ENCODE data around the gene TRIM17. TPM values are rescaled to one million over a fixed set of nuclear protein-coding genes. Genes with fewer than 3 reads are reported as not detected.

The TRIM17 gene
- total RNA-seq, 1 experiment from 2014 or later, result not detected

DNA sequence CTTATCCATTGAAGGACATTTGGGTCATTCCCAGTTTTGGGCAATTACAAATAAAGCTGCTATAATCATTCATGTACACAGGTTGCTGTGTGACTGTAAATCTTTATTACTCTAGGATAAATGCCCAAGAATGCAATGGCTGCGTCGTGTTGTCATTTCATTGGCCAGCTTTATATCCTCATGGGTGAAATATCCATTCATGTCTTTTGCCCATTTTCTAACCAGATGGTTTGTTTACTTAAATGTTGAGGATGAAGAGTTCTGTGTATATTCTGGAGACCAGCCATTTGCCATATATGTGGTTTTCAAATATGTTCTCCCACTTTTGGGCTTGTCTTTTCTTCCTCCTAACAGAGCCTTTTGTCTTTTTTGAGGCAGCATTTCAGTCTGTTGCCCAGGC is 35.3 kb downstream of the TRIM17 start:
- DNase-seq (ENCODE audit: low read depth), result no peak

GRCh38 chr1:228379666-228380065 is 37.0 kb downstream of the TRIM17 start:
- no peak for DNase-seq (ENCODE audit: low read depth)

- no peak for DNase-seq (ENCODE audit: low read depth)
Measured at GRCh38 chr1:228378873-228379460, 37.7 kb downstream of the TRIM17 start.

DNA sequence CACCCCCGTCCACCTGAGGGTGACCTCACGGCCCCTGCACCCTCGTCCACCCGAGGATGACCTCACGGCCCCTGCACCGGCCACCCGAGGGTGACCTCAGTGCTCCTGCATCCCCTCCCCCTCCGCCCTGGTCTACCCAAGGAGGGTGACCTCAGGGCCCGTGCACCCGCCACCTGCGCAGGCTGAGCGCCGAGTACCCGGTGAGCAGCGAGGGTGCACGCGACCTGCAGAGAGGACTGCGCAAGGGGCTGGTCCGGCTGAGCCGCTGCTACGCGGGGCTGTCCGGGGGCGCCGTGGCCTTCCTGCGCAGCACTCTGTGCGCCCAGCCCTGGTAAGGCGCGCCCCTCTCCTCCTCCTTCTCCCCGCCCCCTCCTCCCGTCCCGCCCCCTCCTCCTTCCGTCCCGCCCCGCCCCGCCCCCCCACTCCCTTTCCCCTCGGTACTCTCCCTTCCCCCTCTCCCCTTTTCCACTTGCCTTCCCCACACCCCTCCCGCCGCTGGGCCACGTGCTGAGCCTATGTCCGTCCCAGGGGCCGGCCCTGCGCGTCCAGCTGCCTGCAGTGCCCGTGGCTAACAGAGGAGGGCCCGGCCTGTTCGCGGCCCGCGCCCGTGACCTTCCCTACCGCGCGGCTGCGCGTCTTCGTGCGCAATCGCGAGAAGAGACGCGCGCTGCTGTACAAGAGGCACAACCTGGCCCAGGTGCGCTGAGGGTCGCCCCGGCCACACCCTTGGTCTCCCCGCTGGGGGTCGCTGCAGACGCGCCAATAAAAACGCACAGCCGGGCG is 38.4 kb downstream of the TRIM17 start:
- DNase-seq (ENCODE audit: low read depth), result no peak

- no peak for DNase-seq (ENCODE audit: low read depth)
Measured at GRCh38 chr1:228377664-228378089, 39.0 kb downstream of the TRIM17 start.

- no peak for DNase-seq (ENCODE audit: low read depth)
Measured at GRCh38 chr1:228376651-228377631, 39.7 kb downstream of the TRIM17 start.

- no peak for DNase-seq (ENCODE audit: low read depth)
Measured at GRCh38 chr1:228376262-228376628, 40.4 kb downstream of the TRIM17 start.

DNA sequence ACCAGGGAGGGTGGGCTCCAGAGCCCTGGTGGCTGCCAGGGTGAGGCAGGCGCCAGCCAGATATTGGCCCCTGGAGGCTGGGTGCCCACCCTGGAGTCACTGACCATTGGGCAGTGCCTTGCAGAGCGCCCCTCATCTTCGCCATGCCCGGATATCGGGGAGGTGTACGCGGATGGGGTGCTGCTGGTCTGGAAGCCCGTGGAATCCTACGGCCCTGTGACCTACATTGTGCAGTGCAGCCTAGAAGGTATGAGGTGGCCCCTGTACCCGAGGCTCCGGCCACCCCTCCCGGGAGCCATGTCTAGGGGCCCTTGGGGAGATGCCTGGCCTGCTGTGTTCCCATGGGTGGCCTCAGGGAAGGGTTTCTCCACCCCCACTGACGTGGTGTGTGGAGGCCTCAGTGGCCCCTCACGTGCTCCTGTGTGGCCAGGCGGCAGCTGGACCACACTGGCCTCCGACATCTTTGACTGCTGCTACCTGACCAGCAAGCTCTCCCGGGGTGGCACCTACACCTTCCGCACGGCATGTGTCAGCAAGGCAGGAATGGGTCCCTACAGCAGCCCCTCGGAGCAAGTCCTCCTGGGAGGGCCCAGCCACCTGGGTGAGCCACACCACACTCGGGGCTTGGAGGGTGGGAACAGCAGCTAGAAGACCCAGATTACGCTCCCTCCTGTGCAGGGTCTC is 40.9 kb downstream of the TRIM17 start:
- DNase-seq (ENCODE audit: low read depth), result no peak

DNA sequence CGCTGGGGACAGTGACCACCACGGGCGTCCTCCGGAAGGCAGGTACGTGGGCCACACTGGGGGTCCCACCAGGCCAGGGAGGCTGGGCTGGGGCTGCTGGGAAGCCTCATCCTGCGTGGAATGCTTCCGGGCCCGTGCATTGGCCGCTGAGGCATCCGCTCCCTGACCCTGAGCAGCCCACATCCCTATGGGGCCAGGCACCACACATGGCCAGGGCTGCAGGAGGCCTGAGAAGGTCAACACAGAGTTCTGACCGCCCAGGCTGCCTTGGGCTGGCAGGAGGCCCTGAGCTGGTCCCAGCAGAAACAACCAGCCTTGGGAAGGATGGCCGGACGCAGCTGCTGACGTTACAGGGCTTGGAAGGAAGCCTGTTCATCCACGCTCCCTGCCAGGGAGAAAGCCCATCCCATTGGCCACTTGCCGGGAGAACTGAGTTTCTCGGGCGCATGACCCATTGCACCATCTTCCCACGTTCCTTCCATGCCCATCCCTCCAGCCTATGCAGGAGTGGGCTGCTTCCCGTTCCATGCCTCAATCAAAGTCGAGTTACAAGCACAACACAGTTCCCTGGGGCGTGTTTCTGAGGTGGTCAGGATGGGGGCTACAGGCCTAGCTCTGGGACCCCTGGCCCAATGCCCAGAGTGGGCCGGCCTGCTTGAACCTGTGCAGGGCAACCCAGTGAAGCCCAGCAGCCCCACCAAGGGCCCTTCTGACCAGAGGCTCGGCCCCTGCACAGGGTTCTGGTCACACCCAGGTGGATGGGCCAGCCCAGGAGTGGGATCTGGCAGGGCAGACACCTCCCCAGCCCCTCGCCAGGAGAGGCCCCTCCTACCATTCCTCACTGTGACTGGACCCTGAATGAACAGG is 41.7 kb downstream of the TRIM17 start:
- DNase-seq (ENCODE audit: low read depth), result no peak

DNA sequence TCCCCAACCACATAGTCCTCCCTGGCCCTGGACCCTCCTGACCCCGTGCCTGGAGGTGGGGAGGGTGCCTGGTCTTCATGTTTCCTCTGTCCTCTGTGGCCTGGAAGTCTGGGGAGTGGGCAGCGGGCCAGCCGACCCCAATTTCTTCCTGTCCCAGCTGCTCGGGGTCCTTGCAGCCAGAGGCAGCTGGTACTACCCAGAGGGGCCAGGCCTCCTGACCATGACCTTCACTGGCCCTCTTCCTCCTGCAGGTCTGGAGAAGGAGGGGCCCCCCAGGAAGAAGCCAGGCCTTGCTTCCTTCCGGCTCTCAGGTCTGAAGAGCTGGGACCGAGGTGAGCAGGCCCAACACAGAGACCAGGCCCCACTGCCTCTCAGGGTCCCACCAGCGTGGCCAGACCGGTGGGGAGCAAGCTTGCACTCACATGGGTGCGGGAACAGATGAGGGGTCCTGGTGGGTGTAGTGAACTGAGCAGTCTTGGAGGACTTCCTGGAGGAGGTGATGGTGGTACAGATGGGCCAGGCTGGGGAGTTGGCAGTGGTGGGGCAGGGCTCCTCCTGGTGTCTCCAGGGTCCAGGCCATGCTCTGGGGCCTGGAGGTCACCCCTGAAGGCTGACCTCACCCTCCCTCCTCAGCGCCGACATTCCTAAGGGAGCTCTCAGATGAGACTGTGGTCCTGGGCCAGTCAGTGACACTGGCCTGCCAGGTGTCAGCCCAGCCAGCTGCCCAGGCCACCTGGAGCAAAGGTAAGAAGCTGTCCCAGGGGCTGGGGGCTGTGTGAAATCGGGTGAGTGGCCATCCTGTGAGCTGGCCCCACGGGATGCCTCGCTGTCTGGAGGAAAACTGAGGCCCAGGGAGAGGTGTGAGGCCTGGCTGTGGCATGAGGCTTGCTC is 42.7 kb downstream of the TRIM17 start:
- no peak for DNase-seq (ENCODE audit: low read depth)

- DNase-seq (ENCODE audit: low read depth), result no peak
Measured at GRCh38 chr1:228373004-228373680, 43.5 kb downstream of the TRIM17 start.

DNA sequence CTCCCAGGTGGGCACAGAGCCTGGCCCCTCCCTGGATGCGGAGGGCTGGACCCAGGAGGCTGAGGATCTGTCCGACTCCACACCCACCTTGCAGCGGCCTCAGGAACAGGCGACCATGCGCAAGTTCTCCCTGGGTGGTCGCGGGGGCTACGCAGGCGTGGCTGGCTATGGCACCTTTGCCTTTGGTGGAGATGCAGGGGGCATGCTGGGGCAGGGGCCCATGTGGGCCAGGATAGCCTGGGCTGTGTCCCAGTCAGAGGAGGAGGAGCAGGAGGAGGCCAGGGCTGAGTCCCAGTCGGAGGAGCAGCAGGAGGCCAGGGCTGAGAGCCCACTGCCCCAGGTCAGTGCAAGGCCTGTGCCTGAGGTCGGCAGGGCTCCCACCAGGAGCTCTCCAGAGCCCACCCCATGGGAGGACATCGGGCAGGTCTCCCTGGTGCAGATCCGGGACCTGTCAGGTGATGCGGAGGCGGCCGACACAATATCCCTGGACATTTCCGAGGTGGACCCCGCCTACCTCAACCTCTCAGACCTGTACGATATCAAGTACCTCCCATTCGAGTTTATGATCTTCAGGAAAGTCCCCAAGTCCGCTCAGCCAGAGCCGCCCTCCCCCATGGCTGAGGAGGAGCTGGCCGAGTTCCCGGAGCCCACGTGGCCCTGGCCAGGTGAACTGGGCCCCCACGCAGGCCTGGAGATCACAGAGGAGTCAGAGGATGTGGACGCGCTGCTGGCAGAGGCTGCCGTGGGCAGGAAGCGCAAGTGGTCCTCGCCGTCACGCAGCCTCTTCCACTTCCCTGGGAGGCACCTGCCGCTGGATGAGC is 44.3 kb downstream of the TRIM17 start:
- no peak for DNase-seq (ENCODE audit: low read depth)

DNA sequence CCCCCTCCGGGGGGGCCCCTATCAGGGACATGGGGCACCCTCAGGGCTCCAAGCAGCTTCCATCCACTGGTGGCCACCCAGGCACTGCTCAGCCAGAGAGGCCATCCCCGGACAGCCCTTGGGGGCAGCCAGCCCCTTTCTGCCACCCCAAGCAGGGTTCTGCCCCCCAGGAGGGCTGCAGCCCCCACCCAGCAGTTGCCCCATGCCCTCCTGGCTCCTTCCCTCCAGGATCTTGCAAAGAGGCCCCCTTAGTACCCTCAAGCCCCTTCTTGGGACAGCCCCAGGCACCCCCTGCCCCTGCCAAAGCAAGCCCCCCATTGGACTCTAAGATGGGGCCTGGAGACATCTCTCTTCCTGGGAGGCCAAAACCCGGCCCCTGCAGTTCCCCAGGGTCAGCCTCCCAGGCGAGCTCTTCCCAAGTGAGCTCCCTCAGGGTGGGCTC is 44.9 kb downstream of the TRIM17 start:
- DNase-seq (ENCODE audit: low read depth), result no peak

GRCh38 chr1:228370941-228371740 is 45.5 kb downstream of the TRIM17 start:
- DNase-seq (ENCODE audit: low read depth), result no peak

GRCh38 chr1:228370439-228370940 is 46.2 kb downstream of the TRIM17 start:
- DNase-seq (ENCODE audit: low read depth), result no peak

GRCh38 chr1:228369608-228370438 is 46.8 kb downstream of the TRIM17 start:
- DNase-seq (ENCODE audit: low read depth), result no peak

All from HT1080 (cell line).